Activated CD8-positive, alpha-beta memory T cell treated with anti-CD3 and anti-CD28 coated beads for 1 hour (primary cell): ENCODE data around the gene ANKMY2.
"Not testable (repeated sequence)": the region's sequence is repeated elsewhere in the genome, so short reads cannot be mapped to it uniquely, and the experiment has no call there.

Source experiments
- DNase-seq, 2 donors: peaks; one replicate each; pipeline ENCODE4 v3.0.0-alpha.2; 2020; ENCODE audit warnings: low read depth in 1 of 2; ENCODE audit errors: extremely low read depth in 1 of 2

ANKMY2 gene

GRCh38 chr7:16645593-16646471 lies at the start of gene ANKMY2, which contains the start of gene BZW2:
TSS of gene ANKMY2 (minus strand) at chr7:16645754. CDS start at chr7:16645573, 181 bp downstream.
TSS of gene BZW2 (plus strand) at chr7:16646181. CDS start at chr7:16665444, 19,263 bp downstream.
- DNase-seq = peak; percentile 77 to 84

- no peak for DNase-seq
Observed at GRCh38 chr7:16694806-16695205, 49.3 kb upstream of the ANKMY2 start.

GRCh38 chr7:16693601-16694318 lies 48.2 kb upstream of the ANKMY2 start:
- DNase-seq = no peak

GRCh38 chr7:16691241-16691640 lies 45.7 kb upstream of the ANKMY2 start:
- no peak for DNase-seq

GRCh38 chr7:16688249-16688648 lies 42.7 kb upstream of the ANKMY2 start:
- no peak for DNase-seq

GRCh38 chr7:16685535-16685934 lies 40.0 kb upstream of the ANKMY2 start:
- DNase-seq = no peak

GRCh38 chr7:16684935-16685334 lies 39.4 kb upstream of the ANKMY2 start:
- no peak for DNase-seq

GRCh38 chr7:16678645-16679566 lies 33.4 kb upstream of the ANKMY2 start:
- not testable (repeated sequence) for DNase-seq

GRCh38 chr7:16677978-16678494 lies 32.5 kb upstream of the ANKMY2 start:
- DNase-seq = no peak

GRCh38 chr7:16675277-16675676 lies 29.7 kb upstream of the ANKMY2 start:
- no peak for DNase-seq

- no peak for DNase-seq
Observed at GRCh38 chr7:16671811-16672210, 26.3 kb upstream of the ANKMY2 start.

GRCh38 chr7:16670731-16671344 lies 25.3 kb upstream of the ANKMY2 start:
- no peak for DNase-seq

- DNase-seq = no peak
Observed at GRCh38 chr7:16670021-16670420, 24.5 kb upstream of the ANKMY2 start.

- no peak for DNase-seq
Observed at GRCh38 chr7:16669581-16669980, 24.0 kb upstream of the ANKMY2 start.

GRCh38 chr7:16668978-16669377 lies 23.4 kb upstream of the ANKMY2 start:
- DNase-seq = no peak

GRCh38 chr7:16668049-16668858 lies 22.7 kb upstream of the ANKMY2 start:
- no peak for DNase-seq

- no peak for DNase-seq
Observed at GRCh38 chr7:16667355-16667754, 21.8 kb upstream of the ANKMY2 start.

GRCh38 chr7:16661924-16662323 lies 16.4 kb upstream of the ANKMY2 start:
- DNase-seq = no peak

- no peak for DNase-seq
Observed at GRCh38 chr7:16660702-16661464, 15.3 kb upstream of the ANKMY2 start.
